Transverse colon (tissue), 4 donors: Measurements from ENCODE around the gene PRDM8.

Source experiments
- POLR2AphosphoS5 ChIP-seq, 3 donors: sonication (generic); formaldehyde crosslinking; IDR thresholded peaks; one replicate each; pipeline ENCODE4 v1.6.1; 2016; ENCODE audit warnings: antibody characterized with exemption in 3 of 3
- TF ChIP-seq, protein P1 (sequence below), 5 experiments: fragments of 200-600 bp in 3 of 5; fragments of 450-650 bp in 2 of 5; sonication (generic) in 3 of 5; IDR thresholded peaks; 1 replicate in 2 of 5; 2 replicates in 3 of 5; pipeline ENCODE4 v1.5.1; 2016 to 2017; ENCODE audit warnings: antibody characterized with exemption in 5 of 5, inconsistent platforms in 3 of 5, mild to moderate bottlenecking in 2 of 5, moderate library complexity in 1 of 5

DNA sequence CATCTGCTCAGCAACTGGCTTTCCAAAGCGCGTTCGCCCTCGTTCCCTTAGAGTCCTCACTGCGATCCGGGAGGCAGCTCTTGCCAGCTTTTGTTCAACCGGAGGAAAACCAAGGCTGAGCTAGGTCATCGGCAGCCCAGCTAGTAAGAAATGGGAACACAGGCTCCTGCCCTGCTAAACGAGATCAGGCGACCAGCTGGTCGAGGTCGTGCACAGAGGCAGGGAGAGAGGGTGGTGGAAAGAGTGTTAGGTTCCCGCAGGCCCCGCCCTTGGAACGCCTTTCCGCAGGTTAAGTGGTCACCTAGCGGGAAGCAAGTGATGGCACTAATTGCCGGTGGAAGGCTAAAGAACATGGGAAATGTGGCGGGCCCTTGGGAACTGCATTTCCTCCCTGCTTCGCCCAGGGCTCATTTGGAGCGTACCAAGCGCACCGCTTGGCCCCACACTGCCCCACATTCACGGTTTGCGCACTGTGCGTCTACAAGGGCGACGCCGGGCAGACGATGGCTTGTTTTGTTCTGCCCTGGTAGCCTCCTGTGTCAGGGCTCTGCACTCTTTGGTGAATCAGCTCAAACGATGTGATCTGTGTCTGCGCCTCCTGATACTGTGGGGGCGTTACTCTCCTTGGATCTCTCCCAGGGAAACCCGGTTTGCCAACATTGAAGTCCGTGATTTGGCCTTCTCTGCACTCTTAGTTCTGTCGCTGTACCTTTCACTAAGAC is 7.2 kb upstream of the PRDM8 start:
- no peak for TF ChIP-seq POLR2AphosphoS5 (IDR thresholded peaks at IDR 0.05)
- TF ChIP-seq, protein P1, sequence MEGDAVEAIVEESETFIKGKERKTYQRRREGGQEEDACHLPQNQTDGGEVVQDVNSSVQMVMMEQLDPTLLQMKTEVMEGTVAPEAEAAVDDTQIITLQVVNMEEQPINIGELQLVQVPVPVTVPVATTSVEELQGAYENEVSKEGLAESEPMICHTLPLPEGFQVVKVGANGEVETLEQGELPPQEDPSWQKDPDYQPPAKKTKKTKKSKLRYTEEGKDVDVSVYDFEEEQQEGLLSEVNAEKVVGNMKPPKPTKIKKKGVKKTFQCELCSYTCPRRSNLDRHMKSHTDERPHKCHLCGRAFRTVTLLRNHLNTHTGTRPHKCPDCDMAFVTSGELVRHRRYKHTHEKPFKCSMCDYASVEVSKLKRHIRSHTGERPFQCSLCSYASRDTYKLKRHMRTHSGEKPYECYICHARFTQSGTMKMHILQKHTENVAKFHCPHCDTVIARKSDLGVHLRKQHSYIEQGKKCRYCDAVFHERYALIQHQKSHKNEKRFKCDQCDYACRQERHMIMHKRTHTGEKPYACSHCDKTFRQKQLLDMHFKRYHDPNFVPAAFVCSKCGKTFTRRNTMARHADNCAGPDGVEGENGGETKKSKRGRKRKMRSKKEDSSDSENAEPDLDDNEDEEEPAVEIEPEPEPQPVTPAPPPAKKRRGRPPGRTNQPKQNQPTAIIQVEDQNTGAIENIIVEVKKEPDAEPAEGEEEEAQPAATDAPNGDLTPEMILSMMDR (IDR thresholded peaks at IDR 0.05): no peak
